RWPE2 (cell line): ENCODE data around the gene FBXL12.
A peak's percentile ranks its signal among the peaks of the same experiment; 100 is the strongest.

ENCODE experiments used
- ATAC-seq: fragments of 200-7000 bp; cut with Tn5 transposase; 3 replicates; pipeline ENCODE4 v1.9.1; 2021; ENCODE audit warnings: low read depth
- DNase-seq: peaks from one replicate; pipeline ENCODE4 v3.0.0-alpha.2; 2020; ENCODE audit warnings: low spot score
- H3K27ac ChIP-seq: fragments of 450-650 bp; 2 replicates; pipeline ENCODE4 v1.5.1; 2017; ENCODE audit warnings: mild to moderate bottlenecking; ENCODE audit not compliant: poor library complexity, severe bottlenecking
- H3K27me3 ChIP-seq: fragments of 250-450 bp; sonication (Bioruptor Pico); 2 replicates; pipeline ENCODE4 v1.5.1; 2021; ENCODE audit warnings: mild to moderate bottlenecking, moderate library complexity; ENCODE audit not compliant: insufficient read depth, poor library complexity, severe bottlenecking
- H3K36me3 ChIP-seq: fragments of 250-450 bp; sonication (Bioruptor Pico); 2 replicates; pipeline ENCODE4 v1.5.1; 2020; ENCODE audit warnings: low read depth, mild to moderate bottlenecking, moderate library complexity
- H3K4me1 ChIP-seq: fragments of 250-450 bp; sonication (Bioruptor Pico); 2 replicates; pipeline ENCODE4 v1.5.1; 2021; ENCODE audit warnings: mild to moderate bottlenecking, moderate library complexity; ENCODE audit not compliant: insufficient read depth, poor library complexity, severe bottlenecking
- H3K4me3 ChIP-seq: fragments of 250-450 bp; sonication (Bioruptor Pico); 2 replicates; pipeline ENCODE4 v1.5.1; 2021; ENCODE audit warnings: mild to moderate bottlenecking, moderate library complexity; ENCODE audit not compliant: severe bottlenecking
- H3K9me3 ChIP-seq: fragments of 250-450 bp; sonication (Bioruptor Pico); 2 replicates; pipeline ENCODE4 v1.5.1; 2021; ENCODE audit warnings: mild to moderate bottlenecking, moderate library complexity; ENCODE audit not compliant: severe bottlenecking
- CTCF ChIP-seq: fragments of 450-650 bp; IDR thresholded peaks from one replicate; pipeline ENCODE4 v1.5.1; 2017; ENCODE audit warnings: mild to moderate bottlenecking, moderate library complexity; ENCODE audit not compliant: poor library complexity, severe bottlenecking

The FBXL12 gene

GRCh38 chr19:9818734-9819595 is at the start of gene FBXL12:
Gene FBXL12, minus strand, starts transcription at chr19:9819079. Its CDS starts 266 bp downstream, at chr19:9818813.
- TF ChIP-seq CTCF: no peak
- H3K36me3 ChIP-seq: peaks cover 34% of the 10 kb centered on the region
- no peaks in the 10 kb centered on the region for H3K9me3 ChIP-seq
- no peaks in the 10 kb centered on the region for H3K27me3 ChIP-seq
- DNase-seq: peak; percentile 100
- peak within 1 kb of the TSS; percentile 85 for H3K4me3 ChIP-seq
- ATAC-seq: peak; percentile 81
- H3K27ac ChIP-seq: peak within 1 kb of the TSS; percentile 76
- peaks cover 6% of the 10 kb centered on the region for H3K4me1 ChIP-seq

GRCh38 chr19:9865732-9866501 is 47.0 kb upstream of the FBXL12 start:
- DNase-seq: no peak
- no peak for ATAC-seq
- no peak overlapping the region for H3K4me3 ChIP-seq

DNA sequence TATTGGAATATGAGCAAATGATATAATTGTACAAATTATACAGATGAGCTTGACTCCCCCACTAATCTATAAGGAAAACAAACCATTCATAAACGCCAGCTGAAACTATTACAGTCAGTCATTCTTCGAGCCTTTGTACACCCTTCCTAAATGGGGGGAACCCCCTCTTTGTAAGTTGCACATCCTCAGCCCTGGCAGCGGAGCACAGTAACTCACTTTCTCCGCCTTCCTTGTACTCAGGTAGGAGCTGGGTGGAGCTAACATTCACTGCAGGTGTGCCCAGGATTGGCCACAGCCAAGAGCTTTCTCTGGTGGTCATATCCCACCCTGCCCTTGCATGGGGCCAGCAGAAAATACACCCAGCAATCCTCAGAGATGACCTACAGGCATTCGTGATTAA is 44.9 kb upstream of the FBXL12 start:
- H3K4me1 ChIP-seq: no peaks in the 10 kb centered on the region
- no peaks in the 10 kb centered on the region for H3K27me3 ChIP-seq
- no peak for ATAC-seq
- H3K36me3 ChIP-seq: no peaks in the 10 kb centered on the region
- TF ChIP-seq CTCF: no peak
- H3K27ac ChIP-seq: no peak overlapping the region
- no peak for DNase-seq
- H3K4me3 ChIP-seq: no peak overlapping the region
- H3K9me3 ChIP-seq: no peaks in the 10 kb centered on the region

More at GRCh38 chr19:9865732-9866501, 47.0 kb upstream of the FBXL12 start:
- no peaks in the 10 kb centered on the region for H3K27me3 ChIP-seq
- no peaks in the 10 kb centered on the region for H3K4me1 ChIP-seq
- no peak overlapping the region for H3K27ac ChIP-seq
- TF ChIP-seq CTCF: no peak
- no peaks in the 10 kb centered on the region for H3K9me3 ChIP-seq
- H3K36me3 ChIP-seq: no peaks in the 10 kb centered on the region

- TF ChIP-seq CTCF: no peak
Observed at GRCh38 chr19:9862938-9863337, 44.1 kb upstream of the FBXL12 start.

More at GRCh38 chr19:9862938-9863337, 44.1 kb upstream of the FBXL12 start:
- no peaks in the 10 kb centered on the region for H3K4me1 ChIP-seq
- no peaks in the 10 kb centered on the region for H3K27me3 ChIP-seq
- H3K27ac ChIP-seq: no peak overlapping the region
- H3K4me3 ChIP-seq: no peak overlapping the region
- ATAC-seq (no peak), DNase-seq (no peak)
- H3K9me3 ChIP-seq: no peaks in the 10 kb centered on the region
- no peaks in the 10 kb centered on the region for H3K36me3 ChIP-seq
